ENCODE measurements around the gene SPATA16.
"Not testable (repeated sequence)": the region's sequence is repeated elsewhere in the genome, so short reads cannot be mapped to it uniquely, and the experiment has no call there.

SPATA16 gene

DNA sequence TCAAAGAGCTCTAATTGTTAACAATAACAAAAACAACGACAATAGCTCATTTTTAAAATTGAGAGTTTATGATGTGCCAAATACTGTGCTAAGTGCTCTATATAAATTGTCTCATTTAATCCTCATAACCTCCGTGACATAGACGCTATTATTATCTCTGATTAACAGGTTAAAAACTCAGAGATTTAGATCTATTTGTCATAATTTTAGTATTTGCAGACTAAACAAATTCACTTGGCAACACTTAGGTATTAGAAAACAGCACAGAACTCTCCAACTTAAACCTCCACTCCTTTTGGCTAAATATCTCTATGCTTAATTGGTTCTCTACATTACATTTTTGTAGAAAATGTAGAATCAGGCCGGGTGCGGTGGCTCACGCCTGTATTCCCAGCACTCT lies 136.4 kb downstream of the SPATA16 start:
- no peak for DNase-seq (ENCODE audit: low read depth)

DNA sequence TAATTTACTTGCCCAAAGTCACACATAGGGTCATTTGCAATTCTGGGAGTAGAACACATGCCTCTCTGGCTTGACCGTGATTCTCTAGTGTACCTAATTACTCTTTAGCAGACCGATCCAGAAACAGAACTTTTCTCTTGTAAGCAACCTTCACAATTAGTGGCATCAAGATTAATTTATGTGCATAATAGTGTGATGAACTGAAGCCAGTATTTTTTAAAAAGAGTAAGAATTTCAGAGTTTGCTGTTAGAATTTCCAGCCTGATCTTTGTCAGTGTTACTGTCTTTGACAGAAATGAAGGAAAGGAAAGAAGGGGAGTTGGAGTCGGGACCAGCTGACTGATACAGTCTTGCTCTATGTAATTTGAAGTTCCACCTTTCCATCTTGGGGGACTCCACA lies 137.1 kb downstream of the SPATA16 start:
- DNase-seq (ENCODE audit: low read depth) = no peak

DNA sequence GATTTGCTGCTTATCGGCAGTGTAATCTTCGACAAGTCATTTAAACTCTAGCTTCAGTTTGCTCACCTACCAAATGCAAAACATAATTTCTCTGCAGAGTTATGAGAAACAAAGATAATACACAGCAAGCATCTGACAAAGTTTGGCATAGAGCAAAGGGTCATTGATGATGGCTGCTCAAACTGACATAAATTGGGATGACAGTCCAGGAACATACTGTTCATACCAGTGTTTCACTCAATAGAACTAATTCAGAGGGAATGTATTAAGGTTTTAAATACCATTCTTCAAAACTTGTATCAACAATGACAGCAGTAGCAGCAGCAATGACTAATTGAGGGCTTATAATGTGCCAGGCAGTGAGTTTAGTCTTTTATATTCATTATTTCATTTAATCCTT lies 137.6 kb downstream of the SPATA16 start:
- no peak for DNase-seq (ENCODE audit: low read depth)

DNA sequence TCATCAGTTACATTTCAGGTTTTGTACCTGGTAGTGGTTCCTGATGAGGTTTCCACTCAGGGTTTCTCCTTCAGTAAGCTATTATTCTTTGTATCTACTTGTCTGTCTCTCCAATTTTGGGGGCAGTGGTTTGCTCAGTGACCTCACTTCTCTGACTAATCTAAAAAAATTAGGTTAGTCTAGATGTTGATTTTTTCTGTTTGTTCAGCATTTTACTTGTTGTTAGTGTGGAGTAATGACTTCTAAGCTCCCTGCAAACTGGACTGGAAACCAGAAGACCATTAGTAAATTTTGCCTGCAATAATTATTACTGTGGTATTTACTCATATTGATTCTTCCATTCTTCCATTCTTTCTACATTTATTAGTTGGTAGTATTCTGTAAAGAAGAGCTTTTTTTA lies 139.4 kb downstream of the SPATA16 start:
- no peak for DNase-seq (ENCODE audit: low read depth)

DNA sequence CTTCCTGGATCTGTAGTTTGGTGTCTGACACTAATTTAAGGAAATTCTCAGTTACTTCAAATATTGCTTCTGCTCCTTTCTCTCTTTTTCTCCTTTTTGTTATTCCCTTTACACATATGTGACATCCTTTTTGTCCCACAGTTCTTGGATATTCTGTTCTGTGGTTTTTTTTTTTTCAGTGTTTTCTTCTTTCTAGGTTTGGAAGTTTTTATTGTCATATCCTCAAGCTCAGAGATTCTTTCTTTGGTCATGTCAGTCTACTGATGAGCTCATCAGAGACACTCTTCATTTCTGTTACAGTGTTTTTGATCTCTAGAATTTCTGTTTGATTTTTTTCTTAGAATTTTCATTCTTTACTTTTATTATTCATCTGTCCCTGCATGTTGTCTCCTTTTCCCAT lies 140.5 kb downstream of the SPATA16 start:
- DNase-seq (ENCODE audit: low read depth) = no peak

DNA sequence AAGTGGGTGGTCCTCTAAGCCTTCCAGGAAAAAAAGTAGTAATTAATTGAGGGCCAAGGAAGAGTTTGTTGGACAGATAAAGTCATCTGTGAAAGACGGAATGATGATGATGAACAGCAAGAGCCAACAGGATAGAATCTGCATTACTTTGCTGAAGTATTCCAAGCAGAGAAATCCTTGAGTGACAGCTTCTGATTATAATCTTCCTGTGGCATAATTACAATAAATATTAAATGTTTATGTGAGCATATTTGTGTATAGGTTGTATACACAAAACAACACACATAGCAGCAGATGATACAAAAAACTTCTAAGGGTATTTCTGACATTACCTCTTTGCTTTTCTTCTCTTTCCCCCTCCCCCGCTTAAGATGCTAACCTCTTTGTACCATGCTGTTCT lies 147.6 kb downstream of the SPATA16 start:
- no peak for DNase-seq (ENCODE audit: low read depth)

DNA sequence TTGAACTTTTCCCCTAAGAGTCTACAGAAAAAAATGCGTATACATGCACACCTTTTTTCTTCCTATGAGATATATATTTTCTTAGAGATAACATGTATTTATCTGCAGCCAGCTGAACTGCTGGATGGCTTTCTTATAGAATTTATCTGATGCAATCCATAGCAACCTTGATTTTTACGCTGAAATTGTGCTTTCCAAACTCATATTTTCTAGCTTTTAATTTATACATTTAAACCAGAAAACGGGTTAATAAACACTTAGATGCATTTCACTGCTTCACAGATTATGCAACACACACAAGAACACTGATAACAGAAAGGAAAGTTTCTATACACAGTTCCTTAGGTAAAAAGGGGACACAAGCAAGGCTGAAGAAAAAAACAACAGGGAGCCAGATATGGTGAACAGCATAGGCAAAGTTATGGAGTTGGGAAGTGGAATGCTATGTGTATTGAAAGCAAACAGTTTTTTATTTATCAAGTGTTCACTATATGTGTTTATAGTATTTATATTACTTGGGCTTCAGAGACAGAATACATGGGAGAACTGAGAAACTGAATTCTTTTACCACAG lies 149.5 kb downstream of the SPATA16 start:
- DNase-seq (ENCODE audit: low read depth) = no peak

DNA sequence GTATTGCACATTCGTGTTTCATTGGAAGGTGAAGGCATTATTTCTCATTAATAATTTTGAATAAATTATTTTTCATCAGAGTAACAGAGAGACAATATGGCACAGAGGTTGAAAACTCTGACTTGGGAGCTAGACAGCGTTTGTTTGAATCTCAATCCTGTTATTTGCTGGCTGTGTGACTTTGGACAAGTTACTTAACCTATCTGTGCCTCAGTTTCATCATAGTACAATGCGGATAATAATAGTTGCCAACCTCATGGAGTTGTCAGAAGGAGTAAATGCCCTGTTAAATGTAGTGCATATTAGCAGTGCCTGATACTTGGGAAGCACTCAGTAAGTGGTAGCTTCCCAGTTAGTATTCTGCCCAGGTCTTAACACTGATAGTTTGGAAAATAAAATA lies 151.7 kb downstream of the SPATA16 start:
- DNase-seq (ENCODE audit: low read depth) = no peak

DNA sequence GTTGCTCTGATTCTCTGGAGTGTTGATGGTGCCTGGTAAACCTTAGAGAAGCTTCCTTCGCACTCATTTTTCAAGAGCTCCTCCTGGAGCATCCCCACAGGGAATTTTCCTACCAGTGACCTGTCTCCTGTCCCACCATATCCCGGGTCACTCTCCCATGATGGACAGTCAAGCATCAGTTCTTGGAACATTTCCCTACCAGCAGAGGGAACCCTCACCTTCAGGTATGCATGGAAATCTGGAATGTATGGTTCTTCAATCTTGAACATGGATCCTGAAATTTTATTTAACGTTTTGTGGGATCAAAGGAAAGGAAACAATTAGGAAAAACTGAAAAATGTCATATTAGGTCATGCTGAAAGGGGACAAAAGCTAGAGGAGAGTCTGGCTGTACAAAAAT lies 153.8 kb downstream of the SPATA16 start:
- DNase-seq (ENCODE audit: low read depth) = no peak

DNA sequence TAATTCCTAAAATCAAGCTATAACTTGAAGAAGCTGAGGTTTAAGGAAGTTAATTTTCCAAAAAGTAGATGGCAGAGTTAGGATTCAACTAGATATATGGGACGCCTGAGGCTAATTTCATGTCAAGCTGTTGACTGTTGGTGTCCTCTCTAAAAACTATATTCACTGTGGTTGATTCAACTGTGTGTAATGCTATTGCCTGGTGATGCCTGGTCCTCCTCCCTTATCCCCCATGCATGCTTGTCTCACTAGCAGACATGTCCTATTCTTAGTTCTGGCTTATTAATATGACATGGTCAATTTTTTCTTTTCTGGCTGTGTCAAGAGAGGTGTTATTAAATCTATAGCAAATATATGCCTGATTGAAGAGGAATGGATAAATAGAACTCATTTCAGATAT lies 156.1 kb downstream of the SPATA16 start:
- no peak for DNase-seq (ENCODE audit: low read depth)

DNA sequence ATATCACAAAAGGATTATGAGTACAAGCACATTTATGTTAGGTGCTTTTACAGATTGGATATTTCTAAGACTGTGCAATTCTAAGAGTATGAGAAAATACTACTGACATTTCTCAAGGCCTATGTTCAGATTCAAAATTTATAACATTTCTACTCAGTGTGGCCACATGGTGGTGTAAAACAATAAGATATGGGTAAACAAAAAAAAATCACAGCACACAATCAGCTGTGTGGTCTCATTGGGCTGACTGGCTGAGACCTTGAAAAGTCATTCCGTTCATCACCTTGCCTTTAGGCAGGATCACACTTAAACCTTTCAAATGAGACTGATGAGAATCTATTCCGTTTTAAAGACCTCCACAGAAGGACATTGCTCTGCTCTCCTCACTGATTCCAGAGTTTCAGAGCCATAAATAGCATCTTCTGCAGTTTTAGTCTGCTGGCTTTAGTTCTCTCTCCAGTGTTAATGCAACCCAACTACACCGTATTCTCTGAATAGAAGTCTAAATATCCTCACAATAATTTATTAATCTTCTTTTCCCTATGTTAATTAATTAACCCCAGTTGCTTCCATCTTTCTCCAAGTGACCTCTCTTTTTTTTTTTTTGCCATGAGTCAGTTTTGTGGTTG lies 158.2 kb downstream of the SPATA16 start:
- no peak for DNase-seq (ENCODE audit: low read depth)

DNA sequence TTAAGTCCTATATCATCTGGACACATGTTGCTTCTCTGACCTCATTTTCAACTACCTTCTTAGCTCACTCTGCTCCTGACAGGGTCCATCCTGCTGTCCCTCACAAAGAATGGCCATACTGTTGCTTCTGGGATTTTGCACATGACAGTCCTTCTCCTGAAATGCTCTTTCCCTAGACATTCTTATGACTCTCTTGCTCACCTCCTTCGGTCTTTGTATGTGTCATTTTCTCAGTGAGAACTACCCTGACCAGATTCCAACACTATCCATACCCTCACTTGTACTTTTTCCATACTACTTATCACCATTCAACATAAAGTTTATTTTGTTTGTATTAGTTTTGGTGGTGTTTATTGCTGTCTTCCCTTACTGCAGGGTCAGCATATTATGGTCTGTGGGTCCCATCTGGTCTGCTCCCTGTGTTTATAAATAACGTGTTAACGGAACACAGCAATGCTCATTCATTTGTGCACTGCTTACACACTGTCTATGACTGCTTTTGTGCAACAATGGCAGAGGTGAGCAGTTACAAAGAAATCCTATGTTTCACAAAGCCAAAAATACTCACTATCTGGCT lies 159.5 kb downstream of the SPATA16 start:
- DNase-seq (ENCODE audit: low read depth) = no peak

DNA sequence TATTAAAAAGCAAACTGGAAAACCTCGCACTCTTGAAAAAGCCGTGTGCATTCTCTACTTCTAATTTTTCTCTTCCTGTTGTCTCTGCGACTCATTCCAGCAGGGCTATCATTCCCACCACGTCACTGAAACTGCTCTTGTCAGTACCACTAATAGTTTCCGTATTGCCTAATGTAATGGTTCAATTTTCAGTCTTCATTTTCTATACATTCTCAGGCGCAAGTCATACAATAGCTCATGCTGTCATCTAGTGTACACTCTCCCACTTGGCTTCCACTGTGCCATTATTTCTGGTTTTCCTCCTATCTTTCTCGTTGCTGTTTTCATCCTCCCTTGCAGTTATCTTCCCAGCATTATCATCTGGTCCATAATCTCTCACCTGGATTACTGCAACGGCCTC lies 160.2 kb downstream of the SPATA16 start:
- no peak for DNase-seq (ENCODE audit: low read depth)

DNA sequence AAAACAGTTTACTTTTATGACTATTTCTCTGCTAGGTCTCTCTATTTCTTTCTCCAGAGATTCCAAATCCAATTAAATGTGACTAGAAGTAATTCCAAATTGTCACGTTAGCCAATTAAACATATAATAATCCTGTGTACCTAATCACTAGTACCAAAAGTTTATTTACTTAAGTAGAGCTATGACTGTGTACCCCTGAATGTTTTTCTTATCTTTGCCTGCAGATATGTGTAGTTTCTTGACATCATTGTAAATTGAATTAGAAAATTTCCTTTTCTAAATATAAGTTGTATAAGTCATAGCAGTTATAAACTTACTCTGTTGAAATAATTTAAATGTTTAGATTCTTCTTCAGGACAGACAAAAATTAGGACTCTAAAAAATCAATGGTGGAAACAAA lies 163.3 kb downstream of the SPATA16 start:
- no peak for DNase-seq (ENCODE audit: low read depth)

DNA sequence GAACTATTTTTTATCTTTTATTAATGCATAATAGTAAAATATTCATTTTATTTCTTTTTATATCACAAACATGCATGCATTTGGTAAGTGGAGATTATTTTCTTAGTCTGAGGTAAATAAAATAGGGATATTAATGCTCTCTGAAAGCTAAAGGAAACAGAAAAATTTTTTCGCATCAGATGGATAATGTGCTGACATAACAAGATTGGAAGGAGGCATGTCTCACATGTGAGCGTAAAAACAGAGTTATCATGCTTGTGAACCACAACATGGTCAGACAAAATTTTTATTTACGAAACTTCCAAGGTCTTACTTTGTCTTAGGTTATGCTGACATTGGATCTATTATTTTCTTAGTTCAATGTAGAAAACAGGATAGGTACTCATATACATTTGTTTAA lies 166.1 kb downstream of the SPATA16 start:
- no peak for DNase-seq (ENCODE audit: low read depth)

DNA sequence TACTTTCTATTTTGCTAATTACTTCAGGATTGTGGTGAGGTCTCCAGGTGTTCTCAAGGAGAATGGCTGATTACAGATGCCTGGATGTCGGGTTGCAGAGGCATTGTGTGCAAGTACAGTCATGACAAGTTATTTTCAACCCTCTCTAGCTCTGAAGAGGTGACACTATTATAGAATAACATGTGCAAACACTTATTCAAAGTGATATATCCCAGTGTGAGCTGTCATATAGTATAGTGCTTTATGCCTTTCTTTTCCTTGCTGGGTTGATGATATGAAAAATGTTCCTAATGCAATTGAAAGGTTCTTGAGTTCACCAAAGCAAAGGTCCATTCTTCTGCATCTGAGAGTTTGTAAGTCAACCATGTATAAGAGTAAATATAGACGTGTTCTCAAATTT lies 167.2 kb downstream of the SPATA16 start:
- DNase-seq (ENCODE audit: low read depth) = no peak

DNA sequence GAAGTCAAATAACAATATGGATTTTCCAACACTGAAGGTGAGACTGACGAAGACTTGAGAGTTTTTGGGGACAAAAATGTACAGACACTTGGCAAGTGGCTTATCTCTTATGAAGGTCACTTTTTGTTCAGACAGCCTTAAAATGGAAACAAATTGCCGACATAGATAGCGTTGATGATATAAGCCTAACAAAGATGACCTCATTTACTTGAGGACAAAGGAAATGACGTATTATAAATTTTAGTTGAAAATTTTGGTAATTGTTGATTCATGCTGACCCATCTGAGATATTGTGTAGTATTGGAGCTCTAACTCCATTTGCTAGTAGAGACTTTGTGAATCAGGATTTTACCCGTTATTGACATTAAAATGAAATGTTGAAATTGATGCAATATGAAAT lies 168.3 kb downstream of the SPATA16 start:
- DNase-seq (ENCODE audit: low read depth) = no peak

DNA sequence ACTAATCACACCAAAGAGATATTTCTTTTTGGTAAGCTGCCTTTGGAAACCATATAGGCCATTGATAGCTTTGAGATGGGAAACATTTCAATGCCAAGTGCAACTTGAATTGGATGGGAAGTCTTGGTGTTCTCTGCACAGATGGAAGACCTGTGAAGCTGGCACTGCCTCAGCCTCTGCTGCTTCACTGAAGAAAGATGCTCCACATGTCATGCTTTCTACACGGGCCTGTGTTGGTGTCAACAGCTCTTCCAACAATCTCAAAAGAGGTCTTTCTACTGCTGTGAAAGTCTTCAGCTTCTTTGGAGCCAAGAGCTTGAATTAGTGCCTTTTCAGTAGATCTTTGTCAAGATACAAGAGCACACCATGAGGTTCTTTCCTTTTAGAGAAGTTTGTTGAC lies 169.0 kb downstream of the SPATA16 start:
- DNase-seq (ENCODE audit: low read depth) = no peak

DNA sequence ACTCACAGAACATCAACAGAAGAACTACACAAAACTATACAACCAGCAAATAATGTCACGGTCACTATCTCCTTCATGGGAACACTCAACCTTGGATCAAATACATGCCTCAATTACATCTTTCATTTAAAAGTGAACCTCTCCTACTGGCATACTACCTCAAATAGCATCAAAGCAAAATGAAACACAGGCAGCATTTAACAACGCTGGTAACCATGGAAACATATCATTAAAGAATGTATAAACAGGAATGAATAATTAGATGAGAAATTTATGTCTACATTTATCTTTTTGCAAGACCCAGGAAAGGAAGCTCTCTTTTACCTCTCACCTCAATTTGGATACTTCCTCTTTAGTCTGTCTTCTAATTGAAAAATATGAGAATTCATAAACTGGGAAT lies 172.4 kb downstream of the SPATA16 start:
- no peak for DNase-seq (ENCODE audit: low read depth)

DNA sequence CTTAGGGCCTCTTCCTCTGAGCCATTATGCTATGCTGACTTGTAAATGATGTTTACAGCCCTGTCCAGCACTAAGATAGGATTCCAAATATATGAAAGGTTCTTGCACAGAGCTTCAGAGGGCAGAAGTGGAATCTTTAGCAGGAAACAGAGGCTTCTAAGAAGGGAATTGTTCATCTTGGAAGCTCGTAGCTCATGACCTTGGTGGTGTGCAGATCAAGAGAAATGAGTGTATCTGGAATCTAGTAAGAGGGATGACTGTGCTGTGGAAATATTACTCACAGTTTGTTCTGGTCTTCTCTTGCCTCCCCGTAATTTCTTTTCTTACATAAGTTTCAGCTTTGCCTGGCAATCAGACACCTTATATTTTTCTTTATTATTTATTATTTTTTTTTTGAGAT lies 175.8 kb downstream of the SPATA16 start:
- no peak for DNase-seq (ENCODE audit: low read depth)

DNA sequence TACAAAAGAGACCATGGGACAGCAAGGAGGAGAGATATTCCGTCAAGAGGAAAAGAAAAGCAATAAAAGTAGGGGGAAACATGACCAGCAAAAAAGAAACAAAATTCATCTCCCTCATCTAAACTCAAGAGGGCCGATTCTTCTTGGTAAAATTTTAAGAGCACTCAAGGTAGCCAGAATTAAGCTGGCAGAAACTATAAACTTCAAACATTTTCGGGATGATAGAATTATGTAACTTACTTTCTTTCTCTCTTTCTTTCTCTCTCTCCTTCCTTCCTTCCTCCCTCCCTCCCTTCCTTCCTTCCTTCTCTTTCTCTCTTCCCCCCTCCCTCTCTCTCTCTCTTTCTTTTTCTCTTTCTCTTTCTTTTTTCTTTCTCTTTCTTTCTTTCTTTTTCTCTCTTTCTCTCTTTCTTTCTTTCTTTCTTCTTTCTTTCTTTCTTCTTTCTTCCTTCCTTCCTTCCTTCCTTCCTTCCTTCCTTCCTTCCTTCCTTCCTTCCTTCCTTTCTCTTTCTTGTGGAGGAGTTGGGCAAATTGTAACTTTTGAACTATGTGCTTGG lies 180.3 kb downstream of the SPATA16 start:
- DNase-seq (ENCODE audit: low read depth) = not testable (repeated sequence)

DNA sequence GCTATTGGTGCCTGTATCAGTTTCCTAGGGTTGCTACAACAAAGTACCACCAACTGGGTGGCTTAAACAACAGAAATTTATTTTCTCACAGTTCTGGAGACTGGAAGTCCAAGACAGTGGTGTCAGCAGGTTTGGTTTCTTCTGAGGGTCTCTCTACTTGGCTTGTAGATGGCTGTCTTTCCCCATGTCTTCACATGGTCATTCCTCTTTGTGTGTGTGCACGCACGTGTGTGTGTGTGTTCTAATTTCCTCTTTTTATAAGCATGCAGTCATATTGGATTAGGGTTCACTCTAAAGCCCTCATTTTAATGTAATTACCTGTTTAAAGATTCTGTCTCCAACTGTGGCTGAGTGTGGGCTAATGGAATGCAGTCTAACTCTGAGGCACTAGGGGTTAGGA lies 182.5 kb downstream of the SPATA16 start:
- DNase-seq (ENCODE audit: low read depth) = no peak

DNA sequence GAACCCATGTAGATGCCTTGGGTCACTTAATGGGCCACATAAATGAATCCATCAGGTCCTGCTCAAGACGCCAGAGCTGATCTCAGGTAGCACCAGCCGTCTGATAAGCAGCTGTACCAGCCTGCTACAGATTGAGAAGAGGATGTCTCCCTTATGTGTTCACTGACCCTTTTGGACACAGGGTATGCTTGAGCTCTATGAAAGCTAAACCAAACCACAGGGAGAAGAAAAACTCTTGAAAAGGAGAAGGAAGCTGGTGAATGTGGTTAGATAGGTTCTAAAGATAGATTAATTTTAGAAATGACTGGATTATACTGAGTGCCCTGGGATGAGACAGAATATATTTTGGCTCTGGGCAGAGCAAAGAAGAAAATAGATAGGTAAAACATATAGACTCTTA lies 187.5 kb downstream of the SPATA16 start:
- no peak for DNase-seq (ENCODE audit: low read depth)

DNA sequence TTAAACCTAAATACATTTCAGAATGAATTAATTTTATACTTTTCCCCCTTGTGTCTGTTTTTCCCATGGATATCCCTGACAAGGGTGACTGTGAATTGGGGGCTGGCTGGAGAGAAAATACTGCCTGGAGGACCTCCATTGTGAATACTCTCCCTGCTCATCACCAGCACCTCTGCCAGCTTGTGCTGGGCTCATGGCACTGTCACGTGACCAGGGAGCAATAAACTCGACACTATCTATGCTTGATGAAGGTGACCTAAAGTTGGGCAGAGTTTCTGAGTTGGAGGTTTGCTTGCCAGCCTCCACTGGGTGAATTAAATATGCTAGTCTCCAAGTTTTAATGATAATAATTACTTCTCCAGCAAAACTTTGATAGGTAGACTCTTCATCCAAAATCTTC lies 189.5 kb downstream of the SPATA16 start:
- no peak for DNase-seq (ENCODE audit: low read depth)

All from stimulated activated CD8-positive, alpha-beta memory T cell treated with anti-CD3 and anti-CD28 coated beads, Interleukin-12 subunit alpha, Interleukin-12 subunit beta, amount 100 ng/mL, for 4 hours (primary cell).